ENCODE measurements around the gene SLC6A3. TPM values are rescaled to one million over a fixed set of nuclear protein-coding genes. Genes with fewer than 3 reads are reported as not detected.

Gene SLC6A3
- total RNA-seq, 1 donor from 2014 or later, result 0.10 TPM

DNA sequence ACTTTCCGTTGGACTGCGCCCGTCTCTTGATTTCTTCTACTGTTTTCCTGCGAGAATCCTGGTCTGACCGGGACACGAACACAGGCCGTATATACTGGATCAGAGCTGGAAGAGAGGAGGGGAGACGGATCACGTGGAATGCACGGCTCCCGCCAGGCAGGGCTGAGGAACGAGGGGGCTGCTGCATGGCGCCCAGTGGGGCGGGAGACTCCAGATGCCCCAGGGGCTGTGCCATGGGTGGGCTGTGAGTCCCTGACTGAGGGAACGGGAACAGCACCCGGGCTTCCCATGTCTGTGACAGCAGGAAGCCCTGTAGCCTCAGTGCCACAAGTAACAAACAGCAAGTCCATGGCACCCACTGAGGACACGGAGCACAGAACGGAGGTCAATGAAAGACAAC is 44.5 kb upstream of the SLC6A3 start:
- H3K36me3 Mint-ChIP-seq (ENCODE audit: low read depth, unreplicated experiment), result peaks cover 40% of the 10 kb centered on the region
- H3K9me3 Mint-ChIP-seq (ENCODE audit: unreplicated experiment), result no peaks in the 10 kb centered on the region
- H3K27me3 Mint-ChIP-seq (ENCODE audit: unreplicated experiment), result peaks cover 6% of the 10 kb centered on the region

DNA sequence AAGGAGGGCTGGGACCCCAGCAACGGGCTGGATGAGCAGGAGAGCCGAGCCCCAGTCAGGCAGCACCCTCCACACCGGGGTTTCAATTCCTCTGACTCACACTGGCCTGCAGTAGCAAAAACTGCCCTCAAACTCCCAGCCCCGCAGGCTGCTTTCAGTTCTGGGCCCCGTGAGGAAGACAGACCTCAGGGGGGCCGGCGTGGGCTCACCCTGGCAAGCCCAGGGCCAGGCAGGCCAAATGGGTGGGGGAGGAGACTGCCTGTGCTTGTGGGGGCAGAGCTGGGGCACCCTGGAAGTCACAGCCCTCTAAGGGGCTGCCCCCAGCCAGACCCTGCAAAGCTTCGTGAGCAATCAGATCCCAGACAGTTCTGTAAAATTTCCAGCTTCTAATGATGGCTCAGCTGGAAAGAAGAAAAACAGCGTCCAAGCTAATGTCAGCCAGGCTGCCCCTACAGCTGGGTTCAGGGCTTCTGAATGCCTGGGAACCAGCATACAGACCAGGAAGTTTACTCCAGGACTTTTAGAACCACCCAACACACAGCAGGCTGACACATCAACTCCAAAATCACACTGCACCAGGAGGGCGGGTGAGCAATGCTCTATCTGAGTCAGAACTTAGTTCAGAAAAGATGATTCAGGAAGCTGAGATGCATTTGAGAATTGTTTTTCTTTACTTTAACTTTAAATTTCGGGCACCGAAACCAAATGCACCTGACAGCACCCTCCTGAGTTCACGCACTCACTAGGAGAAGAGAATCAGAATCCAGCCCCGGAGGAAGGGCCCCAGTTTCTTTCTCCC is 43.8 kb upstream of the SLC6A3 start:
- Mint-ChIP-seq H3K36me3 (ENCODE audit: low read depth, unreplicated experiment) (peaks cover 40% of the 10 kb centered on the region), H3K27ac (ENCODE audit: unreplicated experiment) (no peak overlapping the region), H3K27me3 (ENCODE audit: unreplicated experiment) (peaks cover 6% of the 10 kb centered on the region), H3K9me3 (ENCODE audit: unreplicated experiment) (no peaks in the 10 kb centered on the region), H3K4me1 (ENCODE audit: unreplicated experiment) (no peaks in the 10 kb centered on the region), H3K4me3 (ENCODE audit: unreplicated experiment) (no peak overlapping the region)
- no peak for DNase-seq (ENCODE audit: low spot score)
- TF ChIP-seq, protein P1, sequence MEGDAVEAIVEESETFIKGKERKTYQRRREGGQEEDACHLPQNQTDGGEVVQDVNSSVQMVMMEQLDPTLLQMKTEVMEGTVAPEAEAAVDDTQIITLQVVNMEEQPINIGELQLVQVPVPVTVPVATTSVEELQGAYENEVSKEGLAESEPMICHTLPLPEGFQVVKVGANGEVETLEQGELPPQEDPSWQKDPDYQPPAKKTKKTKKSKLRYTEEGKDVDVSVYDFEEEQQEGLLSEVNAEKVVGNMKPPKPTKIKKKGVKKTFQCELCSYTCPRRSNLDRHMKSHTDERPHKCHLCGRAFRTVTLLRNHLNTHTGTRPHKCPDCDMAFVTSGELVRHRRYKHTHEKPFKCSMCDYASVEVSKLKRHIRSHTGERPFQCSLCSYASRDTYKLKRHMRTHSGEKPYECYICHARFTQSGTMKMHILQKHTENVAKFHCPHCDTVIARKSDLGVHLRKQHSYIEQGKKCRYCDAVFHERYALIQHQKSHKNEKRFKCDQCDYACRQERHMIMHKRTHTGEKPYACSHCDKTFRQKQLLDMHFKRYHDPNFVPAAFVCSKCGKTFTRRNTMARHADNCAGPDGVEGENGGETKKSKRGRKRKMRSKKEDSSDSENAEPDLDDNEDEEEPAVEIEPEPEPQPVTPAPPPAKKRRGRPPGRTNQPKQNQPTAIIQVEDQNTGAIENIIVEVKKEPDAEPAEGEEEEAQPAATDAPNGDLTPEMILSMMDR (IDR thresholded peaks at IDR 0.05; ENCODE audit: unreplicated experiment), result no peak

More for the DNA sequence above, 44.5 kb upstream of the SLC6A3 start:
- Mint-ChIP-seq H3K4me1 (ENCODE audit: unreplicated experiment) (no peaks in the 10 kb centered on the region), H3K27ac (ENCODE audit: unreplicated experiment) (no peak overlapping the region), H3K4me3 (ENCODE audit: unreplicated experiment) (no peak overlapping the region)
- TF ChIP-seq, protein P1 (IDR thresholded peaks at IDR 0.05; ENCODE audit: unreplicated experiment), result no peak
- DNase-seq (ENCODE audit: low spot score), result no peak

DNA sequence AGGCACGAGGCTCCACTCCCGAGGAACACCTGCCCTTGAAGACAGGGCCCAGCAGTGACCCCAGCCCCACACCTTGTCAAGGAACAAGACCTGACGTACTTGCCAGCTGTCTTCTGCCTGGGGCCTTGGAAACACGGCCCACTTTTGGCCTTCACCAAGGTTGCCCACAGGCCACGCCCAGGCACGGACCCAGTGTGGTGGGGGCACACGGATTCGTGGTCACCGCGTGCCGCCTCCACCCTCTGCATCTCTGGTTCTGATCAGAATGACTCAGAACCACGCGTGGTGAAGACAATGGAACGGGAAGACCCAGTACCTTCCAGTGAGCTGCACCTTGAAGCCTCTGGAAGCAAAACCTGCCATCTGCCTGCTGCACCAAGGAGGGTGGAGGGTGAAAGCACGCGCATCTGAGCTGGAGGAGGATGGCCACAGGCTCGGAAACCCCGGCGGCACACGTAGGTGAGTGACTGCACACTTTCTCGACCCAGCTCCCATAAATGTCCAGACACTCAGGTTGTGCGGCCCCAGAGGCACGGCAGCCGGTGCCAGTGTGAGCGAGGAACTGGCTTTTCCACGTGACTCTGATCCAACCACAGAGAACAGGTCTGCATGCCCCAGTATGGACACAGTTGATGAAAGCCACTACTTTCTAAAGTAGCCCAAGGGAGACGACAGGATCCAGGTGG is 42.0 kb upstream of the SLC6A3 start:
- no peak for DNase-seq (ENCODE audit: low spot score)
- H3K4me3 Mint-ChIP-seq (ENCODE audit: unreplicated experiment), result no peak overlapping the region
- peaks cover 35% of the 10 kb centered on the region for H3K36me3 Mint-ChIP-seq (ENCODE audit: low read depth, unreplicated experiment)
- TF ChIP-seq, protein P1 (IDR thresholded peaks at IDR 0.05; ENCODE audit: unreplicated experiment), result no peak
- no peaks in the 10 kb centered on the region for H3K4me1 Mint-ChIP-seq (ENCODE audit: unreplicated experiment)
- H3K27me3 Mint-ChIP-seq (ENCODE audit: unreplicated experiment), result peaks cover 8% of the 10 kb centered on the region
- H3K9me3 Mint-ChIP-seq (ENCODE audit: unreplicated experiment), result no peaks in the 10 kb centered on the region
- H3K27ac Mint-ChIP-seq (ENCODE audit: unreplicated experiment), result no peak overlapping the region

DNA sequence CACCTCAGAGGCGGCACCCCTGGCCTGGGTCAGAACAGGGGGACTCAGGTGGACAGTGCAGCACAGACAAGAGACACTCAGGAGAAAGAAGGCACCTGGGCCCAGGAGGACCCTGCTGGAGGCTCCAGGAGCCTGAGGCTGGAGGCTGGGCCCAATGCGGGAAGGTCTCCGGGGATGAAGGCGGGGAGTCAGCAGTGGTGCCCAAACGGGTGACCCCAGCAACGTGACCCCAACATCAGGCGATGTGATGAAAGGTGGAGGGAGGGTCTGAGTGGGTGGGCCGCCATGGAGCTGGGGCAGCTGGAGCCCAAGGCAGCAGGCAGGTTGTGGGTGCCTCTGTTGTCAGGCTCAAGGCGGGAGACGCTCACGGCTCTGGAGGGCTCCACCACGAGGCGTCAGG is 41.0 kb upstream of the SLC6A3 start:
- peaks cover 32% of the 10 kb centered on the region for H3K36me3 Mint-ChIP-seq (ENCODE audit: low read depth, unreplicated experiment)
- no peak overlapping the region for H3K27ac Mint-ChIP-seq (ENCODE audit: unreplicated experiment)
- no peak overlapping the region for H3K4me3 Mint-ChIP-seq (ENCODE audit: unreplicated experiment)
- peaks cover 3% of the 10 kb centered on the region for H3K4me1 Mint-ChIP-seq (ENCODE audit: unreplicated experiment)
- H3K27me3 Mint-ChIP-seq (ENCODE audit: unreplicated experiment), result peaks cover 8% of the 10 kb centered on the region
- no peak for DNase-seq (ENCODE audit: low spot score)
- no peaks in the 10 kb centered on the region for H3K9me3 Mint-ChIP-seq (ENCODE audit: unreplicated experiment)
- TF ChIP-seq, protein P1 (IDR thresholded peaks at IDR 0.05; ENCODE audit: unreplicated experiment), result no peak

Data from endothelial cell (in vitro differentiated cells).